Measurements from ENCODE around the gene FABP1. TPM values are rescaled to one million over a fixed set of nuclear protein-coding genes. Genes with fewer than 3 reads are reported as not detected.

FABP1 gene
- total and polyA plus RNA-seq, 2 of the 8 experiments (the other 6 are each of a cell fraction or from before 2014, with no cell fraction given) = 0.09 TPM; not detected in 1

- no peak for TF ChIP-seq POLR2A (IDR thresholded peaks at IDR 0.05; ENCODE audit: control extremely low read depth in 1 of 2, low read depth in 2 of 2, low read length in 2 of 2)
Measured at GRCh38 chr2:88147145-88147544, 19.3 kb upstream of the FABP1 start (continued).

GRCh38 chr2:88146590-88146989 lies 18.7 kb upstream of the FABP1 start:
- Histone ChIP-seq H3K27ac (ENCODE audit: low read depth, low read length) (no peak overlapping the region), H3K23me2 (ENCODE audit: low read depth, low read length) (no peaks in the 10 kb centered on the region), H3K4ac (replicated peaks; ENCODE audit: insufficient read length, low read depth, low read length) (no peak overlapping the region), H3K18ac (ENCODE audit: extremely low read depth, low read length) (no peak overlapping the region), H4K20me1 (replicated peaks in 1 of 2; ENCODE audit: control insufficient read depth in 1 of 2, insufficient read depth in 2 of 2, low read length in 2 of 2) (no peaks in the 10 kb centered on the region), H4K8ac (ENCODE audit: extremely low read depth, insufficient read depth, low read length) (no peak overlapping the region), H3K79me1 (ENCODE audit: low read depth, low read length) (no peaks in the 10 kb centered on the region), H2BK120ac (replicated peaks; ENCODE audit: low read depth, low read length) (no peak overlapping the region), H4K5ac (ENCODE audit: insufficient read length, low read depth, low read length) (no peak overlapping the region), H3K27me3 (replicated peaks in 1 of 4; ENCODE audit: control insufficient read depth in 3 of 4, extremely low read depth in 1 of 4, insufficient read depth in 3 of 4, low read length in 3 of 4) (no peaks in the 10 kb centered on the region), H2BK5ac (ENCODE audit: low read depth, low read length) (no peak overlapping the region), H3K79me2 (ENCODE audit: control insufficient read depth in 1 of 2, insufficient read depth in 2 of 2, low read length in 2 of 2) (no peaks in the 10 kb centered on the region), H4K91ac (replicated peaks; ENCODE audit: insufficient read length, low read length) (no peak overlapping the region), H3K4me2 (ENCODE audit: insufficient read depth in 1 of 2, low read depth in 2 of 2, low read length in 2 of 2) (no peak overlapping the region), H2AFZ (ENCODE audit: low read length) (no peak overlapping the region), H3K9me3 (ENCODE audit: insufficient read depth in 2 of 2, low read depth in 1 of 2, low read length in 1 of 2) (no peaks in the 10 kb centered on the region), H3K56ac (replicated peaks; ENCODE audit: insufficient read length, low read depth, low read length) (no peak overlapping the region), H3K36me3 (ENCODE audit: control insufficient read depth in 2 of 4, insufficient read depth in 4 of 4, low read length in 3 of 4) (no peaks in the 10 kb centered on the region; a peak in 1 of 8 replicates), H3K4me1 (replicated peaks in 1 of 4; ENCODE audit: control insufficient read depth in 3 of 4, insufficient read depth in 4 of 4, low read length in 3 of 4) (no peaks in the 10 kb centered on the region), H2BK15ac (ENCODE audit: low read length) (no peak overlapping the region), H2AK5ac (ENCODE audit: low read depth, low read length) (no peak overlapping the region), H3K9ac (replicated peaks in 1 of 4; ENCODE audit: extremely low read depth in 1 of 4, low read depth in 3 of 4, low read length in 3 of 4) (no peak overlapping the region), H3K14ac (ENCODE audit: insufficient read length) (no peak overlapping the region), H3K4me3 (ENCODE audit: extremely low read depth in 1 of 4, insufficient read depth in 2 of 4, low read depth in 3 of 4, low read length in 4 of 4) (no peak overlapping the region), H3K23ac (ENCODE audit: insufficient read length) (no peak overlapping the region), H2BK12ac (ENCODE audit: low read depth, low read length) (no peak overlapping the region), H2BK20ac (ENCODE audit: low read length) (no peak overlapping the region)
- TF ChIP-seq GABPA (IDR thresholded peaks at IDR 0.05; ENCODE audit: borderline replicate concordance, insufficient read depth, low read length) = no peak
- no peak for TF ChIP-seq MAX (IDR thresholded peaks at IDR 0.05)
- TF ChIP-seq SP1 (IDR thresholded peaks at IDR 0.05; ENCODE audit: low read depth, low read length) = no peak
- no peak for TF ChIP-seq RBBP5 (IDR thresholded peaks at IDR 0.05; ENCODE audit: borderline replicate concordance, low read depth, low read length)
- TF ChIP-seq CEBPB (IDR thresholded peaks at IDR 0.05; ENCODE audit: low read depth, low read length) = no peak
- TF ChIP-seq JUND (IDR thresholded peaks at IDR 0.05; ENCODE audit: low read length) = no peak
- no peak for TF ChIP-seq SAP30 (IDR thresholded peaks at IDR 0.05; ENCODE audit: insufficient read depth, insufficient replicate concordance, low read length)
- POLR2A ChIA-PET (ENCODE audit: partially characterized antibody) = no interaction called here
- CTCF ChIA-PET (ENCODE audit: partially characterized antibody) = interaction anchor here (0.6 to 2.7 kb wide), 7 partner anchors 14 to 162 kb away, joined by 3 to 17 read pairs (median 3); no protein-coding TSS in a partner anchor
- no peak for DNase-seq (ENCODE audit: low read depth in 1 of 2, low spot score in 2 of 2)
- no peak for FAIRE-seq

Data from H1 (cell line).